MM.1S (cell line): ENCODE data around the gene NAGPA.

ENCODE experiments used
- DNase-seq: peaks from one replicate; pipeline ENCODE4 v3.0.0-alpha.2; 2015
- H2AFZ ChIP-seq: fragments of 300-600 bp; sonication (generic); 2 replicates; pipeline ENCODE4 v1.6.0; 2016; ENCODE audit warnings: antibody characterized with exemption, low read length
- H3F3A ChIP-seq: fragments of 300-600 bp; sonication (generic); 2 replicates; pipeline ENCODE4 v1.6.1; 2016; ENCODE audit warnings: mild to moderate bottlenecking, antibody characterized with exemption, low read length, moderate library complexity, mixed read lengths; ENCODE audit not compliant: insufficient read depth
- H3K27ac ChIP-seq: fragments of 300-600 bp; sonication (generic); 2 replicates; pipeline ENCODE4 v1.5.1; 2016; ENCODE audit warnings: mild to moderate bottlenecking, low read length
- H3K27me3 ChIP-seq: fragments of 300-600 bp; sonication (generic); replicated peaks from 2 replicates; pipeline ENCODE4 v1.6.0; 2016; ENCODE audit warnings: low read length; ENCODE audit not compliant: insufficient read depth
- H3K36me3 ChIP-seq: fragments of 300-600 bp; sonication (generic); replicated peaks from 2 replicates; pipeline ENCODE4 v1.6.1; 2016; ENCODE audit warnings: mild to moderate bottlenecking, low read length, mixed read lengths; ENCODE audit not compliant: insufficient read depth
- H3K4me1 ChIP-seq: fragments of 300-600 bp; sonication (generic); 2 replicates; pipeline ENCODE4 v1.6.1; 2016; ENCODE audit warnings: low read length, mixed read lengths
- H3K4me2 ChIP-seq: fragments of 300-600 bp; sonication (generic); 2 replicates; pipeline ENCODE4 v1.6.0; 2016; ENCODE audit warnings: low read depth, low read length
- H3K4me3 ChIP-seq: fragments of 300-600 bp; sonication (generic); 2 replicates; pipeline ENCODE4 v1.5.1; 2016; ENCODE audit warnings: low read length, mixed read lengths
- H3K79me2 ChIP-seq: fragments of 300-600 bp; sonication (generic); 2 replicates; pipeline ENCODE4 v1.6.1; 2016; ENCODE audit warnings: mixed run types, low read length, mixed read lengths
- H3K9ac ChIP-seq: fragments of 300-600 bp; sonication (generic); 2 replicates; pipeline ENCODE4 v1.6.1; 2016; ENCODE audit warnings: low read length, mixed read lengths
- H3K9me2 ChIP-seq: fragments of 300-600 bp; sonication (generic); replicated peaks from 2 replicates; pipeline ENCODE4 v1.6.1; 2016; ENCODE audit warnings: mild to moderate bottlenecking, low read length, mixed read lengths; ENCODE audit not compliant: insufficient read depth
- H3K9me3 ChIP-seq: fragments of 300-600 bp; sonication (generic); replicated peaks from 2 replicates; pipeline ENCODE4 v1.6.1; 2016; ENCODE audit warnings: mild to moderate bottlenecking, low read length, mixed read lengths; ENCODE audit not compliant: insufficient read depth
- H4K20me1 ChIP-seq: fragments of 300-600 bp; sonication (generic); 2 replicates; pipeline ENCODE4 v1.6.1; 2016; ENCODE audit warnings: mild to moderate bottlenecking, low read length, moderate library complexity, mixed read lengths; ENCODE audit not compliant: insufficient read depth
- CTCF ChIP-seq: fragments of 300-600 bp; sonication (generic); IDR thresholded peaks from 2 replicates; pipeline ENCODE4 v1.5.1; 2016; ENCODE audit warnings: antibody characterized with exemption, low read length, mixed read lengths
- EZH2 ChIP-seq: fragments of 300-600 bp; sonication (generic); optimal IDR thresholded peaks from 2 replicates; pipeline ENCODE3; 2017; ENCODE audit warnings: low read depth, mild to moderate bottlenecking, antibody characterized with exemption, low read length, mixed read lengths
- EZH2phosphoT487 ChIP-seq: fragments of 300-600 bp; sonication (generic); IDR thresholded peaks from 2 replicates; pipeline ENCODE4 v1.6.1; 2018; ENCODE audit warnings: antibody characterized with exemption, low read length

Gene NAGPA

GRCh38 chr16:5027086-5027485 is 6.6 kb downstream of the NAGPA start:
- Histone ChIP-seq H3K9me2 (no peaks in the 10 kb centered on the region), H3K9ac (no peak overlapping the region), H3K9me3 (no peaks in the 10 kb centered on the region), H3K79me2 (no peaks in the 10 kb centered on the region), H3K27me3 (peaks cover 17% of the 10 kb centered on the region), H4K20me1 (no peaks in the 10 kb centered on the region), H3K36me3 (no peaks in the 10 kb centered on the region), H3K4me2 (no peak overlapping the region), H2AFZ (no peak overlapping the region), H3K4me1 (no peaks in the 10 kb centered on the region), H3K4me3 (no peak overlapping the region), H3F3A (no peaks in the 10 kb centered on the region), H3K27ac (no peak overlapping the region)
- DNase-seq, result no peak
- TF ChIP-seq EZH2, result no peak
- no peak for TF ChIP-seq EZH2phosphoT487
- no peak for TF ChIP-seq CTCF

DNA sequence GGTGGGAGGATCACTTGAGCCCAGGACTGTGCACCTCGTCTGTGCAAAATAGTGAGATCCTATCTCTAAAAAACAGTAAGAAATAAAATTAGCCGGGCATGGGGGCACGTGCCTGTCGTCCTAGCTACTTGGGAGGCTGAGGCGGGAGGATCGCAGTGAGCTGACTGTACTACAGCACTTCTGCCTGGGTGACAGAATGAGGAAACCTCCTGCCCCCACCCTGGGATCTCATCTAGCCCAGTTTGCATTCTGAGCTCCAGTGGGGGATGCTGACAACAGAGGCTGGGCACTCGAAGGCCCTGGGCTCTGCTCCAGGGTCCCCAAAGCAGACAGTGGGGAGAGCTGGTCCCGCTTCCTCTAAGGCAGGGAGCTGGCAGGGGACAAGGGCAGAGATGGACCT is 7.1 kb downstream of the NAGPA start:
- H3K9me2 ChIP-seq, result no peaks in the 10 kb centered on the region
- no peak overlapping the region for H2AFZ ChIP-seq
- no peaks in the 10 kb centered on the region for H4K20me1 ChIP-seq
- H3K27ac ChIP-seq, result no peak overlapping the region
- no peaks in the 10 kb centered on the region for H3K9me3 ChIP-seq
- DNase-seq, result no peak
- H3K36me3 ChIP-seq, result no peaks in the 10 kb centered on the region
- TF ChIP-seq CTCF, result no peak
- TF ChIP-seq EZH2phosphoT487, result no peak
- TF ChIP-seq EZH2, result no peak
- H3K4me1 ChIP-seq, result no peaks in the 10 kb centered on the region
- H3K27me3 ChIP-seq, result peaks cover 21% of the 10 kb centered on the region
- H3K4me2 ChIP-seq, result no peak overlapping the region
- H3F3A ChIP-seq, result no peaks in the 10 kb centered on the region
- no peaks in the 10 kb centered on the region for H3K79me2 ChIP-seq
- H3K4me3 ChIP-seq, result no peak overlapping the region
- no peak overlapping the region for H3K9ac ChIP-seq

DNA sequence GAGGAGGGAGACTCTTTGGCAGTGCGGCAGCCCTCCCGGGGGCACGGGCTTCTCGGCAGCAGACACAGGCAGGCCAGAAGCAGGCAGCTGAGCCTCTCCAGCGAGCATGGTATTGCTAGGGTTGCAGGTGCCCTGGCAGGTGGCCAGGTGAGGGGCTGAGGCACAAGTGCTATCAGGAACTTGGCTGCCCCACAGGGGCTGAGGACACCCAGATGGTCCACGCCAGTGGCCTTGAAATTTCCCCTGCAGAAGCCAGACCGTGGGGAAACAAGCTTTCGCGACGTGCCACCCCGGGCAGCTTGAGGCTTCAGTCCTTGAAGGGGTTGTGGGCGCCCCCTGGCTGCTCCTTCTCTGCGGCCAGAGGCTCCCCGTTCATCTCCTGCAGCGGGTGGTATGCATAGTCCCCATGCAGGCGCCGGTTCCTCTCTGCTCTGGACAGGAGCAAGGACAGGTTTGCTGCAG is 8.5 kb downstream of the NAGPA start:
- no peaks in the 10 kb centered on the region for H3F3A ChIP-seq
- TF ChIP-seq CTCF (0 out of 2 replicates have a peak, but pooled peaks have one; percentile 8), EZH2phosphoT487 (no peak)
- H3K4me1 ChIP-seq, result no peaks in the 10 kb centered on the region
- H3K27me3 ChIP-seq, result peaks cover 36% of the 10 kb centered on the region
- H3K9me3 ChIP-seq, result no peaks in the 10 kb centered on the region
- no peak overlapping the region for H3K9ac ChIP-seq
- no peak overlapping the region for H2AFZ ChIP-seq
- no peak for DNase-seq
- H3K27ac ChIP-seq, result no peak overlapping the region
- H3K4me2 ChIP-seq, result no peak overlapping the region
- H3K79me2 ChIP-seq, result no peaks in the 10 kb centered on the region
- H3K9me2 ChIP-seq, result no peaks in the 10 kb centered on the region
- no peak overlapping the region for H3K4me3 ChIP-seq
- H4K20me1 ChIP-seq, result no peaks in the 10 kb centered on the region
- H3K36me3 ChIP-seq, result no peaks in the 10 kb centered on the region

GRCh38 chr16:5024632-5025031 is 9.1 kb downstream of the NAGPA start:
- peaks cover 41% of the 10 kb centered on the region for H3K27me3 ChIP-seq
- no peaks in the 10 kb centered on the region for H4K20me1 ChIP-seq
- no peak overlapping the region for H3K27ac ChIP-seq
- no peaks in the 10 kb centered on the region for H3K9me3 ChIP-seq
- H3F3A ChIP-seq, result no peaks in the 10 kb centered on the region
- peak; percentile 55 for DNase-seq
- no peak overlapping the region for H3K4me3 ChIP-seq
- H3K4me1 ChIP-seq, result no peaks in the 10 kb centered on the region
- no peaks in the 10 kb centered on the region for H3K9me2 ChIP-seq
- H3K79me2 ChIP-seq, result no peaks in the 10 kb centered on the region
- H3K4me2 ChIP-seq, result no peak overlapping the region
- H3K36me3 ChIP-seq, result no peaks in the 10 kb centered on the region
- H3K9ac ChIP-seq, result no peak overlapping the region
- no peak overlapping the region for H2AFZ ChIP-seq
- TF ChIP-seq EZH2 (no peak), CTCF (peak; percentile 27)
